SU-DHL-6 (cell line): Measurements from ENCODE around the gene EFCAB6.

Experiments used
- H2AFZ ChIP-seq: fragments of 200-600 bp; sonication (generic); 2 replicates; pipeline ENCODE4 v1.6.1; 2014; ENCODE audit warnings: low read depth, mild to moderate bottlenecking, moderate library complexity, mixed read lengths, antibody characterized with exemption, low read length; ENCODE audit not compliant: severe bottlenecking
- H3F3A ChIP-seq: fragments of 200-600 bp; shearing (Covaris generic); 2 replicates; pipeline ENCODE4 v1.6.0; 2016; ENCODE audit warnings: antibody characterized with exemption, mild to moderate bottlenecking; ENCODE audit not compliant: insufficient read depth
- H3K27ac ChIP-seq: fragments of 200-600 bp; sonication (generic); 2 replicates; pipeline ENCODE4 v1.5.1; 2016; ENCODE audit warnings: low read depth, mild to moderate bottlenecking, low read length, moderate library complexity, mixed read lengths
- H3K27me3 ChIP-seq: fragments of 200-600 bp; sonication (generic), shearing (Covaris generic); 2 replicates; pipeline ENCODE4 v1.6.0; 2014; ENCODE audit warnings: mild to moderate bottlenecking, low read length
- H3K36me3 ChIP-seq: fragments of 200-600 bp; sonication (generic); 2 replicates; pipeline ENCODE4 v1.6.1; 2014; ENCODE audit warnings: mild to moderate bottlenecking, low read length, mixed read lengths
- H3K4me2 ChIP-seq: fragments of 300-600, 200-600 bp; shearing (Covaris generic), sonication (generic); 2 replicates; pipeline ENCODE4 v1.6.0; 2014; ENCODE audit warnings: low read length, low read depth, mild to moderate bottlenecking; ENCODE audit not compliant: poor library complexity, severe bottlenecking
- H3K4me3 ChIP-seq: fragments of 200-600 bp; sonication (generic); 2 replicates; pipeline ENCODE4 v1.5.1; 2014; ENCODE audit warnings: antibody characterized with exemption, low read length, mild to moderate bottlenecking, mixed read lengths; ENCODE audit not compliant: insufficient read depth, poor library complexity, severe bottlenecking
- H3K79me2 ChIP-seq: fragments of 200-600 bp; sonication (generic); 2 replicates; pipeline ENCODE4 v1.6.1; 2014; ENCODE audit warnings: mild to moderate bottlenecking, low read length, moderate library complexity; ENCODE audit not compliant: insufficient read depth
- H3K9ac ChIP-seq: fragments of 200-600 bp; sonication (generic); 2 replicates; pipeline ENCODE4 v1.7.0; 2014; ENCODE audit warnings: mild to moderate bottlenecking, low read length
- H3K9me2 ChIP-seq: fragments of 200-600 bp; sonication (generic); replicated peaks from 2 replicates; pipeline ENCODE4 v1.6.1; 2014; ENCODE audit warnings: low read length; ENCODE audit not compliant: insufficient read depth
- H3K9me3 ChIP-seq: fragments of 200-600 bp; sonication (generic); 2 replicates; pipeline ENCODE4 v1.6.1; 2014; ENCODE audit warnings: low read length, mixed read lengths; ENCODE audit not compliant: insufficient read depth
- H4K20me1 ChIP-seq: fragments of 200-600 bp; sonication (generic); 2 replicates; pipeline ENCODE4 v1.6.1; 2014; ENCODE audit warnings: low read depth, mild to moderate bottlenecking, antibody characterized with exemption, low read length, moderate library complexity, mixed read lengths
- EZH2phosphoT487 ChIP-seq: fragments of 200-600 bp; sonication (generic), shearing (Covaris generic); conservative IDR thresholded peaks from 2 replicates; pipeline ENCODE4 v1.6.1; 2018; ENCODE audit warnings: mild to moderate bottlenecking, antibody characterized with exemption, low read length, moderate library complexity, mixed read lengths
- TF ChIP-seq, protein P1 (sequence below): fragments of 200-600 bp; sonication (generic); IDR thresholded peaks from one replicate; pipeline ENCODE4 v1.5.1; 2017; ENCODE audit warnings: antibody characterized with exemption, mild to moderate bottlenecking, low read length, moderate library complexity; ENCODE audit not compliant: insufficient read depth, poor library complexity, severe bottlenecking

The EFCAB6 gene

DNA sequence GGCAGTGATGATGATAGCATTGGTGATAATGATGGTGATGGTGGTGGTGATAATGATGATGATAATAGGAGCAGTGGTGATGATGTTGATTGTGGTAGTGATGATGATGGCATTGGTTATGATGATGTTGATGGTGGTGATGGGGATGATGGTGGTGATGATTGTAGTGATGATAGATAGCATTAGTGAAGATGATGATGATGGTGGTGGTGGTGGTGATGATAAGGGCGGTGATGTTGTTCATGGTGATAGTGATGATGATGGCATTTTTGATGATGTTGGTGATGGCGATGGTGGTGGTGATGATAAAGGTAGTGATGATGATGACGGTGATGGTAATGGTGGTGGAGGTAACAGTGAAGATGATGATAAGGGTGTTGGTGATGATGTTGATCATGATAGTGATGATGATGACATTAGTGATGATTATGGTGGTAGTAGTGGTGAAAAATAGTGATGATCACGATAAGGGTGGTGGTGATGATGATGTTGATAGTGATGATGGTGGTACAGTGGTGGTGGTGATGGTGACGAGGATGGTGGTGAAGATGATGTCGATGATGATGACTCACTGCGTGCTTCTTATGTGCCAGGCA, 307.3 kb downstream of the EFCAB6 start:
- H3K79me2 ChIP-seq = no peaks in the 10 kb centered on the region

DNA sequence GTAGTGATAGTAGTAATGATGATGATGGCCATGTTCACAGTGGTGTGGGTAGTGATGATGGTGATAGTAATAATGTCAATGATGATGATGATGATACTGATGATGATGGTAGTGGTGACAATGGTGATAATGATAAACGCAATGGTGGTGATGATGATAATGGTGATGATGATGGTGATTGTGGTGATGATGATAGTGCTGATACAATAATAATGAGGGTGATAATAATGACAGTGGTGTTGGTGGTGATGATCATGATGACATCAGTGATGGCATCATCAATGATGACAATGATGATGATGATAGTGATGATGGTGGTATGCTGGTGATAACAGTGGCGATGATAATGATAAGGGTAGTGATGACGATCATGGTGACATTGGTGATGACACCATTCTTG, 308.0 kb downstream of the EFCAB6 start:
- Histone ChIP-seq H4K20me1 (no peaks in the 10 kb centered on the region), H3K4me3 (no peak overlapping the region), H3K36me3 (no peaks in the 10 kb centered on the region), H3K9ac (no peak overlapping the region), H3K9me2 (no peaks in the 10 kb centered on the region), H3K27ac (no peak overlapping the region), H3K4me2 (no peak overlapping the region), H2AFZ (no peak overlapping the region), H3F3A (no peaks in the 10 kb centered on the region), H3K9me3 (no peaks in the 10 kb centered on the region), H3K79me2 (no peaks in the 10 kb centered on the region), H3K27me3 (no peaks in the 10 kb centered on the region)
- TF ChIP-seq, protein P1, sequence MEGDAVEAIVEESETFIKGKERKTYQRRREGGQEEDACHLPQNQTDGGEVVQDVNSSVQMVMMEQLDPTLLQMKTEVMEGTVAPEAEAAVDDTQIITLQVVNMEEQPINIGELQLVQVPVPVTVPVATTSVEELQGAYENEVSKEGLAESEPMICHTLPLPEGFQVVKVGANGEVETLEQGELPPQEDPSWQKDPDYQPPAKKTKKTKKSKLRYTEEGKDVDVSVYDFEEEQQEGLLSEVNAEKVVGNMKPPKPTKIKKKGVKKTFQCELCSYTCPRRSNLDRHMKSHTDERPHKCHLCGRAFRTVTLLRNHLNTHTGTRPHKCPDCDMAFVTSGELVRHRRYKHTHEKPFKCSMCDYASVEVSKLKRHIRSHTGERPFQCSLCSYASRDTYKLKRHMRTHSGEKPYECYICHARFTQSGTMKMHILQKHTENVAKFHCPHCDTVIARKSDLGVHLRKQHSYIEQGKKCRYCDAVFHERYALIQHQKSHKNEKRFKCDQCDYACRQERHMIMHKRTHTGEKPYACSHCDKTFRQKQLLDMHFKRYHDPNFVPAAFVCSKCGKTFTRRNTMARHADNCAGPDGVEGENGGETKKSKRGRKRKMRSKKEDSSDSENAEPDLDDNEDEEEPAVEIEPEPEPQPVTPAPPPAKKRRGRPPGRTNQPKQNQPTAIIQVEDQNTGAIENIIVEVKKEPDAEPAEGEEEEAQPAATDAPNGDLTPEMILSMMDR = no peak
- no peak for TF ChIP-seq EZH2phosphoT487

More for the DNA sequence above, 307.3 kb downstream of the EFCAB6 start:
- H2AFZ ChIP-seq = no peak overlapping the region
- H3K27ac ChIP-seq = no peak overlapping the region
- no peak overlapping the region for H3K4me3 ChIP-seq
- no peaks in the 10 kb centered on the region for H3K36me3 ChIP-seq
- no peaks in the 10 kb centered on the region for H4K20me1 ChIP-seq
- no peaks in the 10 kb centered on the region for H3F3A ChIP-seq
- H3K9me2 ChIP-seq = no peaks in the 10 kb centered on the region
- H3K27me3 ChIP-seq = no peaks in the 10 kb centered on the region
- TF ChIP-seq, protein P1 = no peak
- TF ChIP-seq EZH2phosphoT487 = no peak
- no peak overlapping the region for H3K4me2 ChIP-seq
- no peaks in the 10 kb centered on the region for H3K9me3 ChIP-seq
- H3K9ac ChIP-seq = no peak overlapping the region

DNA sequence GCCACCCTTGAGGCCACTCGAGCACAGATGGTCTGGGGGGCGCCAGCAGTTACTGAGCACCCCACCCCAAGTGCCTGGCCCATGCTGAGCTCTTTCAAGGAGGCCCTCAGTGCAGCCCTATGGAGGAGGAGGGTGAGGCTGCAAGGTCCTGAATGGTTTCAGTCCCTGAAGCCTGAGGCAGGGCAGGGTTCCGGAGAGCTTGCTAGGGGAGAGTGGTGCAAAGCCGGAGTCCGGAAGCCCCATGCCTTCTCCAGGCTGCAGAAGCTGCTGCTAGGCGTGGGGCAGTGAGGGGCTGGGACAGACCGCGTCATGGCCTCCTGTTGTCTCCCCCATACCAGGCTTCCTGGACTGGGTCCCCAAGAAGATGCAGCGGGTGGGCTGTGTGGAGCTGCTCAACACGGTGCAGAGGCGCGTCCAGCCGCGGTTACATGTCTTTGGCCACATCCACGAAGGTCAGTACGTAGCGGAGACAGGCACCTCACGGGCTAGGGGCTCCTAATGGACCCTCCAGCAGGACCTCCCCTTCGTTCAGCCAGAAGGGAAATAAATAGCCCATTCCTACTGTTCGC, 309.7 kb downstream of the EFCAB6 start:
- Histone ChIP-seq H3K9me2 (no peaks in the 10 kb centered on the region), H3K27me3 (no peaks in the 10 kb centered on the region), H3K79me2 (no peaks in the 10 kb centered on the region), H3K9ac (no peak overlapping the region), H2AFZ (no peak overlapping the region), H3K4me3 (no peak overlapping the region), H4K20me1 (no peaks in the 10 kb centered on the region), H3K9me3 (no peaks in the 10 kb centered on the region), H3F3A (no peaks in the 10 kb centered on the region), H3K4me2 (no peak overlapping the region), H3K27ac (no peak overlapping the region), H3K36me3 (no peaks in the 10 kb centered on the region)
- no peak for TF ChIP-seq EZH2phosphoT487
- TF ChIP-seq, protein P1 = no peak
